Right kidney (tissue), 1 donor: ENCODE measurements around the gene IP6K2.
"Not testable (repeated sequence)": the region's sequence is repeated elsewhere in the genome, so short reads cannot be mapped to it uniquely, and the experiment has no call there.

Experiments used
- DNase-seq: peaks from one replicate; pipeline ENCODE4 v3.0.0-alpha.2; 2016

IP6K2 gene

GRCh38 chr3:48735075-48735767, 18.2 kb upstream of the IP6K2 start:
- DNase-seq, result not testable (repeated sequence)

DNA sequence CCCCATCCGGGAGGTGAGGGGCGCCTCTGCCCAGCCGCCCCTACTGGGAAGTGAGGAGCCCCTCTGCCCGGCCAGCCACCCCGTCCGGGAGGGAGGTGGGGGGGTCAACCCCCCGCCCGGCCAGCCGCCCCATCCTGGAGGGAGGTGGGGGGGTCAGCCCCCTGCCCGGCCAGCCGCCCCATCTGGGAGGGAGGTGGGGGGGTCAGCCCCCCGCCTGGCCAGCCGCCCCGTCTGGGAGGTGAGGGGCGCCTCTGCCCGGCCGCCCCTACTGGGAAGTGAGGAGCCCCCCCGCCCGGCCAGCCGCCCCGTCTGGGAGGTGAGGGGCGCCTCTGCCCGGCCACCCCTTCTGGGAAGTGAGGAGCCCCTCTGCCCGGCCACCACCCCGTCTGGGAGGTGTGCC, 17.5 kb upstream of the IP6K2 start:
- not testable (repeated sequence) for DNase-seq

- not testable (repeated sequence) for DNase-seq
These were observed 16.9 kb upstream of the IP6K2 start for GRCh38 chr3:48733752-48734518.

DNA sequence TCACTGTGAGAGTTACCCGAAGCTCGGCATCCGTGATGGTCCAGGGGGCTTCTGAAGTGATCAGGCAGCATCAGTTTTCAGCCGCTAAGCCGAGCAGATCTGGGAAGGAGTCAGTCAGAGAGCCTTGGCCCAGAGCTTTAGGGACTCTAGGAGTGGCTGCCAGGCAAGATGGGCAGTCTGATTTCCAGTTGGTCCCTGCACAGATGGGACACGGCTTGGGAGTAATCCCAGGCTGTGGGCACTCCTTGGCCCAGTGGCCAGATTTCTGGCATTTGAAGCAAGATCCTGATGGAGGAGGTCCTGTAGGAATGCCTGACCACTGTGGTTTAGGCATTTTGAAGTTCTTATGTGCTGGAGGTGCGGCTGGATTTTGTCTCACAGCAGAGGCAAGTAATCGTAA, 10.5 kb upstream of the IP6K2 start:
- DNase-seq, result no peak

DNA sequence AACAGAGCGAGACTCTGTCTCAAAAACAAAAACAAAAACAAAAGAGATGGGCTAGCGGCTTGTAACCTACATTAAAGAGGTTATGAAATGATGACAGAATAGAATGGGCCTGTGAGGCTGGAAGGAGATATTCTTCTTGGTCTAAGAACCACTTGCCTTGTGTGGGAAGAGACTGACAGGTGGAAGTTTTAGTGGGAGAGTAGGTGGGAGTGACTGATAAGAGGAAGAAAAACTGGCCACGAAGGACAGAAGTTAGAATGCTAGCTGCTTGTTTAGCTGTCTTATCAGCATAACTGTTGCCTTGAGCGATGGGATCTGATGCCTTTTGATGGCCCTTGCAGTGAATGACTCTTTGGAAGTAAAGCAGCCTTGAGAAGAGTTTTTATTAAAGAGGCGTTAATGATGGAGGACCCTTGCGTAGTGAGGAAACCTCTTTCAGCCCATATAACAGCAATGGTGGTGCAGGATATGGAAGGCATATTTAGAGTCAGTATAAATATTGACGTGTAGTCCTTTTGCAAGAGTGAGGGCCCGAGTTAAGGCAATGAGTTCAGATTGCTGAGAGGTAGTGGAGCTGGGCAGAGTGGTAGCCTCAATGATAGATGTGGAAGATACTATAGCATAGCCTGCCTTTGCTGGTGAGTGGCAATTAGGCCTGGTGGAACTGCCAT, 8.3 kb upstream of the IP6K2 start:
- DNase-seq, result not testable (repeated sequence)

DNA sequence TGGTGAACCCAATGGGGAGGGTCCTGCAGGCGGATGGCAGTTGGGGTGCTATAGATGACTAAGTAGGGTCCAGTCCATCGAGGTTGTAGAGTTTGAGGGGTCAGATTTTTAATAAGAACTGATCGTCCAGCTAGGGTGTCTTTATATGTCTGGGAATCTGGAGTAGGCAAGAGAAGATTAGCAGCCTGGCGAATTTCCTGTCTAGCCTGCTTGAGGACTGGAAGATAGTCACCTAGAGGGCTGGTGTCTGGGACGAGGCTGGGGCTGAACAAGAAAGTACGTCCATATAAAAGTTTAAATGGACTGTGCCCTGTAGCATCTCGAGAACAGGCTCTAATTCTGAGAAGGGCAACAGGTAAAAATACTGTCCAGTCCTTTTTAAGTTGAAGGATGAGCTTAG, 6.7 kb upstream of the IP6K2 start:
- no peak for DNase-seq

DNA sequence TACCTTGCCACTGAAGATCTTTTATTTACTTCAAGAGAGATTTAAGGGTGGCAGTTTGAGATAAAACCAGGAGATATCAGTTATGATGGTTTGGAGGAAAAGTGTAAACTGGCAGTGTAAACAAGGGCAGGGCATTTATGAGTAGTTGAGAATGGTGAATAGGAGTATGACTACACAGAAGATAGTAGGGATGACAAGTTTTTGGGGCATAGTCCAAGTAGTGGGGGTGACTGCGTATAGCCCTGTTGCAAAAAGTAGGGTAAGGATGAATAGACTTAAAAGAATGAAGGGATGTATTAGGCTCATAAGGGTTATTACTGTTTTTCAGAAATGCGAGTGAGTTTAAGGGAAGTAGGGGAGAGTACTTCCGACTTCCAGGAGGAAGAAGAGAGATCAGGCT, 6.3 kb upstream of the IP6K2 start:
- DNase-seq, result not testable (repeated sequence)

- DNase-seq, result peak; percentile 72
These were observed 476 bp downstream of the IP6K2 start for GRCh38 chr3:48716508-48716981.

DNA sequence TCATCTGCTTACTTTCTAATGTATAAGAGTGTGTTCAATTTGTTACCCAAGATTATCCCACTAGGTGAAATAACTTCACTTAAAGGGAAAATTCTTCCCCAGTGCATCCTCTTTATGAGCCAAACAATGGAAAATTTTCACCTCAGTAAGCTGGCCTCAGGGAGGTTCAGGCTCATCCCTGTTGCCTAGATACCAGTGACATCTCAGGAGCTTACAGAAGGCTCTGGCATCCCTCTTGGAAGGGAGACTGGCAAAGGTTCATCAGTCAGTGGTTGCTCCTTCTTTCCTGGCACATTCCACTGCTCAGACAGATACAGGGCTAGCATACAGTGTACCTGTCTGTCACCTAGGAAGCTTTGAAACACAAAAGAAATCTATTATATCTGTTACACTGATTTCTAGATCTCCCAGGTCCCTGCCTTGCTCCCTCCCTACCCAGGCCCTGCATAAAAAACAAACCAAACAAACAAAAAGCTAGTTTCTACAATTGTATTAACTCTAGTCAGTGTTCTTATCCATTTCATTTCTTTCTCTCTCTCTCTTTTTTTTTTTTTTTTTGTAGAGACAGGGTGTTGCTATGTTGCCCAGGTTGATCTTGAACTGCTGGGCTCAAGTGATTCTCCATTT, 1.7 kb downstream of the IP6K2 start:
- no peak for DNase-seq

GRCh38 chr3:48711727-48712126, 5.3 kb downstream of the IP6K2 start:
- DNase-seq, result no peak

- DNase-seq, result no peak
These were observed 8.0 kb downstream of the IP6K2 start for GRCh38 chr3:48709051-48709461.

DNA sequence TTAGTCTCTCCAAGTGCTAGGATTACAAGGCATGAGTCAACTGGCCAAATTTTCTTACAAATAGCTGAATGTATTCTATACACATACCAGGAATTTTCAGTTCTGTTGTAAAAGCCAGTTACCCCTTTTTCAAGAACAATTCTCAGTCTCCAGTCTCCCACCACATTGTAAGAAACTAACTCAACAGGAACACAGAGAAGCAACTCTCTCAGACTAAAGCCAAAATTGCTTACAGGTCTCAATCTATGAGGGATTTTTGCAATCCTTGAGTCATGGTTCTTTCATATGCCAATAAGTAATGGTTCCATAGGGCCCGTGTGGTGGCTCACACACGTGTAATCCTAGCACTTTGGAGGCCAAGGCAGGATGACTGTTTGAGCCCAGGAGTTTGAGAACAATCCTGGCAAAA, 8.5 kb downstream of the IP6K2 start:
- DNase-seq, result no peak

DNA sequence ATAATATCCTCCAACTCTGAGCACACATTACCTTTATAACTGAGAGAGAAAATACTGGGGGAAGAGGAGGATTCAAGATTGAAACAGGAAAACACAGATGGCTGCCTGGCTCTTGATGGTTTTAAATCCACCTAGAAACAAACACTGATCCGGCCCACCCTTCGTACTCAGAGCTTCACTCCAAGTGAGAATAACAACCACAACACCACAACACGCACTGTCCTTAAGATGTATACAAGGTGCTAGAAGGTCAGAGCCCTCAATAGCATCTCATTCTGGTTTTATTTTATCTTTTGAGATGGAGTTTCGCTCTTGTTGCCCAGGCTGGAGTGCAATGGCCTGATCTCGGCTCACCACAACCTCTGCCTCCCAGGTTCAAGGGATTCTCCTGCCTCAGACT, 9.9 kb downstream of the IP6K2 start:
- no peak for DNase-seq

DNA sequence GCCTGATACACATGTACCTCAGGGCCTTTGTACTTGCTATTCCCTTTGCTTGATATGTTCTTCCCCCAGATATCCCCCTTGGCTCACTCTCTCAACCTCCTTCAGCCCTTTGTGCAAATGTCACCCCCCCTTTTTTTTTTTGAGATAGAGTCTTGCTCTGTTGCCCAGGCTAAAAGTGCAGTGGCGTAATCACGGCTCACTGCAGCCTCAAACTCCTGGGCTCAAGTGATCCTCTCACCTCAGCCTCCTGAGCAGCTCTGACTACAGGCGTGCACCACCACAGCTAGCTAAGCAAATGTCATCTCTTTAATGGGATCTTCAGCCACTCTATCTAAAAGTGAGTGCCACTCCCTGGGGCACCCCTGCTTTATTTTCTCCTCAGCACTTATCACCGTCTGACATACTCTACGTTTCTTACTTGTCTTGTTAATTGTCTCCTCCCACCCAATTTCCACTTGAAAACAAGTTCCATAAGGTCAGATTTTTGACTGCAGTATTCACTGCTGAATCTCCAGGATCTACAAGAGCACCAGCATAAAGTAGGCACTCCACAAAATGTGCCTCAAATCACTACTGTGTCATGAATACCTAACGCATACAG, 14.6 kb downstream of the IP6K2 start:
- no peak for DNase-seq

DNA sequence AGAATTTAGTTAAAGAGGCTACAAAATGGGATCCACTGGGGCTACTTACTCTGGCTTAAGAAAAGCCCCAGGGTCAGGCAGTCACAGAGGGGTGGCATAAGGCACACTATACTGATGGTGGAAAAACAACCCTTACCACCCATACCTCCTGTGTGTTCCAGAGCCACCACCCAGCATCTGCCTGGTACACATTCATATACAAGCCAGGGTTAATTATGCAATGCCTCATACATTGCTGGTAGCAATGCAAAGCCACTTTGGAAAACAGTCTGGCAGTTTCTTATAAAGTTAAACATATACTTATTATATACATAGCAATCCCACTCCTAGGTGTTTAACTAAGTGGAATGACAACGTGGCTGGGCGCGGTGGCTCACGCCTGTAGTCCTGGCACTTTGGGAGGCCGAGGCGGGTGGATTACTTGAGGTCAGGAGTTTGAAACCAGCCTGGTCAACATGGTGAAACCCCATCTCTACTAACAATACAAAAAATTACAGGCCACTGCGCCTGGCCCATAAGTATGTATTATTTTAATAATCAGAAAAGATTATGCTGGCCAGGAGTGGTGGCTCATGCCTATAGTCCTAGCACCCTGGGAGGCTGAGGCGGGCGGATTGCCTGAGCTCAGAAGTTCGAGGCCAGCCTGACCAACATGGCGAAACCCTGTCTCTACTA, 16.2 kb downstream of the IP6K2 start:
- no peak for DNase-seq

- DNase-seq, result no peak
These were observed 18.1 kb downstream of the IP6K2 start for GRCh38 chr3:48698891-48699290.

DNA sequence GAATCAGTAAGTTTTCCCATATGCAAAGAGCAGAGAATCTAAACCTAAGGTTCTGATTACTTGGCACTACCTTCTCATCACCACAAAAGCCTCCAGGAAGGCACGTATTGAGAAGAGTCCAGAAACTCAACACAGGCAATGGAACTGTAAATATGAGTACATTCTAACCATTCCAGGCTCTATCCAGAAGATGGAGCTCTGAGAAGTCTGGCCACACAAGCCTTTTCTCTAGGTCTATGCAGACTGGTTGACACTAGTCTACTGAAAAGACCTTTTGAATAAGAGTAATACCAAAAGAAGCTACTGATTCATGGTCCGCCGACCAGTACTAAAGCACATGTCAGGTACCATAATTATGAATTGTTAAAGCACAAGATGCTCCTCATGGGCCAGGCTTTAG, 19.1 kb downstream of the IP6K2 start:
- DNase-seq, result no peak

- DNase-seq, result no peak
These were observed 20.4 kb downstream of the IP6K2 start for GRCh38 chr3:48696601-48697000.

GRCh38 chr3:48696156-48696555, 20.9 kb downstream of the IP6K2 start:
- DNase-seq, result no peak

DNA sequence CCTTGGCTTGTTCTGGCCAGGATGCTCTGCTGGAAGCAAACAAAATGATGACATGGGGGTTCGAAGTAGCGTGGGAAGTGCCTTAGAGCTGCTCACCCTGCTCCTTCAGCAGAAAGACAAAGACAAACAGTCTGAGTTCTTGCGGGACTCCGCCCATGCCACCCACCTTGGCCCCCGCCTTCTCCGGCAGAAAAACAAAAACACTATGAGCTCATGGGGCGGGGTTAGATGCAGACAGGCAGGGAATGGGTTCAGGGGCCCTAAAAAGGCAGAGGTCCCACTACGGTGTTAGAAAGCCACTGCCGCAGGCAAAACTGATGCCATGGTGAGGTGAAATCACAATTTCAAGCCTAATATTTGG, 21.6 kb downstream of the IP6K2 start:
- DNase-seq, result no peak

- DNase-seq, result no peak
These were observed 22.2 kb downstream of the IP6K2 start for GRCh38 chr3:48694610-48695392.
